Liver (tissue), 9 donors: ENCODE results near the gene SCN3A. TPM values are rescaled to one million over a fixed set of nuclear protein-coding genes. Genes with fewer than 3 reads are reported as not detected.

Experiments used
- DNase-seq: peaks from one replicate; pipeline ENCODE4 v3.0.0-alpha.2; 2017; ENCODE audit warnings: low spot score
- H3K27ac ChIP-seq, 2 donors: one replicate each; pipeline ENCODE4 v1.7.0; 2013; ENCODE audit warnings: inconsistent platforms in 2 of 2, low read length in 2 of 2, control low read depth in 1 of 2, low read depth in 1 of 2, mild to moderate bottlenecking in 1 of 2
- H3K27me3 ChIP-seq, 4 donors: one replicate each; pipeline versions ENCODE4 v1.6.1 to v1.7.0; 2013; ENCODE audit warnings: low read length in 3 of 4, inconsistent platforms in 1 of 4, mild to moderate bottlenecking in 1 of 4, moderate library complexity in 1 of 4; ENCODE audit not compliant: control insufficient read depth in 4 of 4, insufficient read depth in 4 of 4
- H3K36me3 ChIP-seq, 4 donors: one replicate each; pipeline versions ENCODE4 v1.6.1 to v1.7.0; 2013; ENCODE audit warnings: low read length in 3 of 4, mild to moderate bottlenecking in 3 of 4, low read depth in 1 of 4, moderate library complexity in 1 of 4; ENCODE audit not compliant: control insufficient read depth in 4 of 4, insufficient read depth in 3 of 4
- H3K4me1 ChIP-seq, 4 donors: one replicate each; pipeline versions ENCODE4 v1.6.1 to v1.7.0; 2013; ENCODE audit warnings: low read length in 3 of 4, mild to moderate bottlenecking in 3 of 4, moderate library complexity in 1 of 4; ENCODE audit not compliant: control insufficient read depth in 4 of 4, insufficient read depth in 4 of 4
- H3K4me3 ChIP-seq, 3 donors: one replicate each; pipeline versions ENCODE4 v1.6.1 to v1.7.0; 2013; ENCODE audit warnings: low read length in 3 of 3, control low read depth in 1 of 3, low read depth in 1 of 3, mild to moderate bottlenecking in 1 of 3
- H3K9ac ChIP-seq, 2 donors: one replicate each; pipeline ENCODE4 v1.7.0; 2013; ENCODE audit warnings: low read length in 2 of 2, mild to moderate bottlenecking in 2 of 2, moderate library complexity in 2 of 2, control low read depth in 1 of 2, low read depth in 1 of 2
- H3K9me3 ChIP-seq, 4 donors: one replicate each; pipeline versions ENCODE4 v1.6.1 to v1.7.0; 2013; ENCODE audit warnings: low read length in 3 of 4; ENCODE audit not compliant: control insufficient read depth in 4 of 4
- ATF3 ChIP-seq: IDR thresholded peaks from 2 replicates; pipeline ENCODE4 v1.6.1; 2016; ENCODE audit warnings: antibody characterized with exemption
- CTCF ChIP-seq: fragments of 150-350 bp; IDR thresholded peaks from 2 replicates; pipeline ENCODE4 v1.5.1; 2017; ENCODE audit warnings: improper control_type of control experiment, low read depth, low read length; ENCODE audit not compliant: missing input control
- EGR1 ChIP-seq, 2 donors: IDR thresholded peaks; 2 replicates each; pipeline ENCODE4 v1.6.1; 2016 to 2018; ENCODE audit warnings: antibody characterized with exemption in 2 of 2, low read depth in 2 of 2
- FOXA1 ChIP-seq: IDR thresholded peaks from 2 replicates; pipeline ENCODE4 v1.6.1; 2016; ENCODE audit warnings: antibody characterized with exemption
- FOXA2 ChIP-seq: IDR thresholded peaks from 2 replicates; pipeline ENCODE4 v1.6.1; 2016; ENCODE audit warnings: antibody characterized with exemption
- GABPA ChIP-seq, 2 donors: IDR thresholded peaks in 1 of 2; conservative IDR thresholded peaks in 1 of 2; 2 replicates each; pipeline ENCODE4 v1.6.1; 2016; ENCODE audit warnings: antibody characterized with exemption in 2 of 2, mild to moderate bottlenecking in 1 of 2, moderate library complexity in 1 of 2
- HNF4A ChIP-seq, 2 donors: conservative IDR thresholded peaks; 2 replicates each; pipeline ENCODE4 v1.6.1; 2016; ENCODE audit warnings: antibody characterized with exemption in 2 of 2, mild to moderate bottlenecking in 2 of 2
- JUND ChIP-seq, 2 donors: IDR thresholded peaks; 2 replicates each; pipeline ENCODE4 v1.6.1; 2016; ENCODE audit warnings: antibody characterized with exemption in 2 of 2
- MAX ChIP-seq: IDR thresholded peaks from 2 replicates; pipeline ENCODE4 v1.6.1; 2016; ENCODE audit warnings: antibody characterized with exemption
- RAD21 ChIP-seq, 2 donors: IDR thresholded peaks; 2 replicates each; pipeline ENCODE4 v1.6.1; 2016; ENCODE audit warnings: antibody characterized with exemption in 2 of 2, mild to moderate bottlenecking in 2 of 2
- REST ChIP-seq: IDR thresholded peaks from 2 replicates; pipeline ENCODE4 v1.6.1; 2016; ENCODE audit warnings: antibody characterized with exemption, mild to moderate bottlenecking
- RXRA ChIP-seq, 2 donors: IDR thresholded peaks; 2 replicates each; pipeline ENCODE4 v1.6.1; 2017 to 2018; ENCODE audit warnings: antibody characterized with exemption in 2 of 2, mild to moderate bottlenecking in 1 of 2
- SP1 ChIP-seq: IDR thresholded peaks from 2 replicates; pipeline ENCODE4 v1.6.1; 2018; ENCODE audit warnings: antibody characterized with exemption, mild to moderate bottlenecking
- TAF1 ChIP-seq: conservative IDR thresholded peaks from 2 replicates; pipeline ENCODE4 v1.6.1; 2016; ENCODE audit warnings: antibody characterized with exemption, mild to moderate bottlenecking
- YY1 ChIP-seq: IDR thresholded peaks from 2 replicates; pipeline ENCODE4 v1.6.1; 2016; ENCODE audit warnings: antibody characterized with exemption, mild to moderate bottlenecking
- WGBS: extraction: QIAGEN DNeasy Blood & Tissue Kit; methylation state at CpG from one replicate; pipeline ENCODE4 v1.1.7; 2013; 5-methylcytosine and 5-hydroxymethylcytosine counted together
- polyA plus RNA-seq, 2 donors: library from polyadenylated mRNA; stranded (reverse) in 1 of 2; unstranded in 1 of 2; fragments of 200-250 nt in 1 of 2; fragments of >200 nt in 1 of 2; fragmentation: Nextera tagmentation in 1 of 2; extraction: Ambion mirVana in 1 of 2; gene quantifications; one replicate each; pipeline versions ENCODE4 v1.2.1 to v1.2.3, GENCODE V29; 2013 to 2015
- total RNA-seq, 2 donors: library from RNA; depleted of rRNA; stranded (reverse); fragments of >200 nt; gene quantifications; one replicate each; pipeline ENCODE4 v1.2.3, GENCODE V29; 2014
- TF ChIP-seq, protein P1 (sequence below): IDR thresholded peaks from 2 replicates; pipeline ENCODE4 v1.6.1; 2016; ENCODE audit warnings: antibody characterized with exemption
- donor health status: healthy.
- donor health status: healthy.
- donor health status: healthy.
- donor health status: healthy.
- donor health status: healthy.

Gene SCN3A
- total and polyA plus RNA-seq, 4 donors = 0.05 to 1.0 (median 0.29) TPM

DNA sequence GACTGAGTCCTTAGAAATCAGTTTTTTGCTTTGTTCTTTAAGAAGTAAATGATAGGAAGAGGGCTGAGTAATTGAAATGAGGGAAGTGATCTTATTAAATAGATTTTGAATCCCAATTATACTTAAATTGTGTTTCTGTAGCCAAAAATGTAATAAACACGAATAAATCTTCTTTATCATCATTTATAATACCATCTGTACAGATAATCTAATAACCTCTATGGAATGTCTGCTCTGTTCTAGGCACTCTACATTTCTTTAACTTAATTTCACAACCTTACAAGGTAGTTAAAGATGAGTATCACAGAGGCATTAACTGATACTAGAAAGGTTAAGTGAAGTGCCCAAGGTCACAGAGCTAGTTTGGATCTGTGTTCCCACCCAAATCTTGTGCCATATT is 21.1 kb upstream of the SCN3A start:
- WGBS = 35% methylated on average over 1 of the region's 1 CpG
- no peaks in the 10 kb centered on the region for H3K9me3 ChIP-seq
- H3K36me3 ChIP-seq = no peaks in the 10 kb centered on the region
- H3K27ac ChIP-seq = no peak overlapping the region
- DNase-seq = no peak
- TF ChIP-seq EGR1 (IDR thresholded peaks at IDR 0.05; ENCODE audit: low read depth in 2 of 2) = no peak
- TF ChIP-seq SP1 = no peak
- TF ChIP-seq FOXA1 = no peak
- TF ChIP-seq FOXA2 = no peak
- no peak for TF ChIP-seq JUND (IDR thresholded peaks at IDR 0.05)
- TF ChIP-seq YY1 = no peak
- no peak for TF ChIP-seq CTCF
- TF ChIP-seq, protein P1, sequence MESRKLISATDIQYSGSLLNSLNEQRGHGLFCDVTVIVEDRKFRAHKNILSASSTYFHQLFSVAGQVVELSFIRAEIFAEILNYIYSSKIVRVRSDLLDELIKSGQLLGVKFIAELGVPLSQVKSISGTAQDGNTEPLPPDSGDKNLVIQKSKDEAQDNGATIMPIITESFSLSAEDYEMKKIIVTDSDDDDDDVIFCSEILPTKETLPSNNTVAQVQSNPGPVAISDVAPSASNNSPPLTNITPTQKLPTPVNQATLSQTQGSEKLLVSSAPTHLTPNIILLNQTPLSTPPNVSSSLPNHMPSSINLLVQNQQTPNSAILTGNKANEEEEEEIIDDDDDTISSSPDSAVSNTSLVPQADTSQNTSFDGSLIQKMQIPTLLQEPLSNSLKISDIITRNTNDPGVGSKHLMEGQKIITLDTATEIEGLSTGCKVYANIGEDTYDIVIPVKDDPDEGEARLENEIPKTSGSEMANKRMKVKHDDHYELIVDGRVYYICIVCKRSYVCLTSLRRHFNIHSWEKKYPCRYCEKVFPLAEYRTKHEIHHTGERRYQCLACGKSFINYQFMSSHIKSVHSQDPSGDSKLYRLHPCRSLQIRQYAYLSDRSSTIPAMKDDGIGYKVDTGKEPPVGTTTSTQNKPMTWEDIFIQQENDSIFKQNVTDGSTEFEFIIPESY = no peak
- no peak for TF ChIP-seq TAF1
- TF ChIP-seq RAD21 (IDR thresholded peaks at IDR 0.05) = no peak
- no peaks in the 10 kb centered on the region for H3K4me1 ChIP-seq
- no peaks in the 10 kb centered on the region for H3K27me3 ChIP-seq
- H3K4me3 ChIP-seq = no peak overlapping the region
- no peak overlapping the region for H3K9ac ChIP-seq

DNA sequence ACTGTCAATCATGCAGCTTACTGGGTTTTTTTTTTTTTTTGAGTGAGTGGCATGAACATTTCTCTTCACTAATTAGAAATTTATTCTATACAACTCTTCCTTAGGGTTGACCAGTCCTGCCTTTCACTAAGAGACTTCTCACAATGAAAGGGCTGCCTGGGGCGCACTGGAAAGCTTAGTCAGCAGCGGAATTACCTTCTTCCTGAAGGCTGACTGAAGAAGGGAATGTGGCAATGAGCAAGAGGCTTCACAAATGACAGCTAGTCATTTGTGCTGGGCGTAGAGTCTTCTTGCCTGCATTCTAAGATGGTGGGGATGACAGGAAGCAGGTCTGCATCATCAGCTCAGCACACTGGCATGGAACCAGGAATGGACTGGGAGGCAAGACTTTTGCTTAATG is 15.6 kb upstream of the SCN3A start:
- 80% methylated on average over 3 of the region's 3 CpGs for WGBS
- no peak for TF ChIP-seq FOXA2
- TF ChIP-seq RAD21 (IDR thresholded peaks at IDR 0.05) = no peak
- TF ChIP-seq MAX = no peak
- TF ChIP-seq TAF1 = no peak
- TF ChIP-seq GABPA (IDR thresholded peaks at IDR 0.05 in 1 of 2, conservative IDR thresholded peaks at IDR 0.05 in 1 of 2) = no peak
- no peak for TF ChIP-seq FOXA1

DNA sequence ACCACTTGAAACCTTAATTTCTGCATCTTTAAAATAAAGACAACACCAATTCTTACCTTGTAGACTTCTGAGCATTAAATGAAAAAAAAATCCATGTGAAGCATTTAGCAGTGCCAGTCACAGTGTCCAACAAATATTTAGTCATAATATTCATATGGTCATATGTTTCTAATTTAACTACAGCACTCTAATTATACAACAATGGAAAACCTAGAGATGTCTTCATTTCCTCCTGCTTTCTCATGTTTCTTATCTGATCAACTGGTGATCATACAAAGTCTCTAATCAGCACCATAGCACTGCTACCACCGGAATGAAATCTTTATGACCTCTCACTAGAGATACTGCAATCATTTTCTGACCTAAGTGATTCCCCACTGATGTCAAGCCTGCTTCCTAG is 10.2 kb upstream of the SCN3A start:
- H3K4me1 ChIP-seq = no peaks in the 10 kb centered on the region
- no peaks in the 10 kb centered on the region for H3K36me3 ChIP-seq
- no peak overlapping the region for H3K9ac ChIP-seq
- no peaks in the 10 kb centered on the region for H3K9me3 ChIP-seq
- DNase-seq = no peak
- H3K27ac ChIP-seq = no peak overlapping the region
- H3K4me3 ChIP-seq = no peak overlapping the region
- H3K27me3 ChIP-seq = no peaks in the 10 kb centered on the region
- WGBS = 55% methylated on average over 1 of the region's 1 CpG
- TF ChIP-seq SP1 = no peak
- TF ChIP-seq GABPA (IDR thresholded peaks at IDR 0.05 in 1 of 2, conservative IDR thresholded peaks at IDR 0.05 in 1 of 2) = no peak
- TF ChIP-seq FOXA1 = no peak
- no peak for TF ChIP-seq ATF3
- TF ChIP-seq, protein P1 = no peak
- no peak for TF ChIP-seq HNF4A (conservative IDR thresholded peaks at IDR 0.05)
- no peak for TF ChIP-seq EGR1 (IDR thresholded peaks at IDR 0.05; ENCODE audit: low read depth in 2 of 2)
- TF ChIP-seq RXRA (IDR thresholded peaks at IDR 0.05) = no peak
- no peak for TF ChIP-seq RAD21 (IDR thresholded peaks at IDR 0.05)
- no peak for TF ChIP-seq REST
- no peak for TF ChIP-seq JUND (IDR thresholded peaks at IDR 0.05)

More for the DNA sequence above, 15.6 kb upstream of the SCN3A start:
- Histone ChIP-seq H3K4me1 (no peaks in the 10 kb centered on the region), H3K27me3 (no peaks in the 10 kb centered on the region), H3K36me3 (no peaks in the 10 kb centered on the region), H3K9me3 (no peaks in the 10 kb centered on the region), H3K9ac (no peak overlapping the region), H3K27ac (no peak overlapping the region), H3K4me3 (no peak overlapping the region)
- DNase-seq = no peak
